HG03439 (cell line): ENCODE results near the gene FOXD3.

Experiments
- ATAC-seq: cut with Tn5 transposase; IDR thresholded peaks from one replicate; pipeline ENCODE4 v1.9.1; 2021; ENCODE audit warnings: mild to moderate bottlenecking, moderate library complexity; ENCODE audit not compliant: unreplicated experiment

FOXD3 gene

GRCh38 chr1:63322114-63322943, at the start of gene FOXD3:
Gene FOXD3, plus strand, starts transcription at chr1:63322567. Its CDS starts 492 bp downstream, at chr1:63323059.
- peak; percentile 61 for ATAC-seq

GRCh38 chr1:63272811-63273210, 49.6 kb upstream of the FOXD3 start:
- no peak for ATAC-seq

- ATAC-seq, result no peak
Measured at GRCh38 chr1:63274371-63274770, 48.0 kb upstream of the FOXD3 start.

GRCh38 chr1:63274979-63275378, 47.4 kb upstream of the FOXD3 start:
- no peak for ATAC-seq

GRCh38 chr1:63276624-63277023, 45.7 kb upstream of the FOXD3 start:
- no peak for ATAC-seq

- ATAC-seq, result no peak
Measured at GRCh38 chr1:63277195-63278192, 44.9 kb upstream of the FOXD3 start.

- no peak for ATAC-seq
Measured at GRCh38 chr1:63281753-63282152, 40.6 kb upstream of the FOXD3 start.

GRCh38 chr1:63289135-63289534, 33.2 kb upstream of the FOXD3 start:
- no peak for ATAC-seq

GRCh38 chr1:63294803-63295594, 27.4 kb upstream of the FOXD3 start:
- no peak for ATAC-seq

- ATAC-seq, result no peak
Measured at GRCh38 chr1:63304410-63304809, 18.0 kb upstream of the FOXD3 start.

GRCh38 chr1:63305043-63305442, 17.3 kb upstream of the FOXD3 start:
- no peak for ATAC-seq

- ATAC-seq, result no peak
Measured at GRCh38 chr1:63307196-63307794, 15.1 kb upstream of the FOXD3 start.

- no peak for ATAC-seq
Measured at GRCh38 chr1:63316598-63316983, 5.8 kb upstream of the FOXD3 start.

- ATAC-seq, result peak; percentile 71
Measured at GRCh38 chr1:63316984-63317816, 5.2 kb upstream of the FOXD3 start.

GRCh38 chr1:63317817-63318152, 4.6 kb upstream of the FOXD3 start:
- ATAC-seq, result no peak

- no peak for ATAC-seq
Measured at GRCh38 chr1:63318201-63318979, 4.0 kb upstream of the FOXD3 start.

GRCh38 chr1:63319046-63320021, 3.0 kb upstream of the FOXD3 start:
- no peak for ATAC-seq
